ENCODE data around the gene SEMA7A.

SEMA7A gene

GRCh38 chr15:74384881-74385643 is 48.7 kb downstream of the SEMA7A start:
- DNase-seq: peak; percentile 56

GRCh38 chr15:74384566-74384880 is 49.2 kb downstream of the SEMA7A start:
- DNase-seq: no peak

DNA sequence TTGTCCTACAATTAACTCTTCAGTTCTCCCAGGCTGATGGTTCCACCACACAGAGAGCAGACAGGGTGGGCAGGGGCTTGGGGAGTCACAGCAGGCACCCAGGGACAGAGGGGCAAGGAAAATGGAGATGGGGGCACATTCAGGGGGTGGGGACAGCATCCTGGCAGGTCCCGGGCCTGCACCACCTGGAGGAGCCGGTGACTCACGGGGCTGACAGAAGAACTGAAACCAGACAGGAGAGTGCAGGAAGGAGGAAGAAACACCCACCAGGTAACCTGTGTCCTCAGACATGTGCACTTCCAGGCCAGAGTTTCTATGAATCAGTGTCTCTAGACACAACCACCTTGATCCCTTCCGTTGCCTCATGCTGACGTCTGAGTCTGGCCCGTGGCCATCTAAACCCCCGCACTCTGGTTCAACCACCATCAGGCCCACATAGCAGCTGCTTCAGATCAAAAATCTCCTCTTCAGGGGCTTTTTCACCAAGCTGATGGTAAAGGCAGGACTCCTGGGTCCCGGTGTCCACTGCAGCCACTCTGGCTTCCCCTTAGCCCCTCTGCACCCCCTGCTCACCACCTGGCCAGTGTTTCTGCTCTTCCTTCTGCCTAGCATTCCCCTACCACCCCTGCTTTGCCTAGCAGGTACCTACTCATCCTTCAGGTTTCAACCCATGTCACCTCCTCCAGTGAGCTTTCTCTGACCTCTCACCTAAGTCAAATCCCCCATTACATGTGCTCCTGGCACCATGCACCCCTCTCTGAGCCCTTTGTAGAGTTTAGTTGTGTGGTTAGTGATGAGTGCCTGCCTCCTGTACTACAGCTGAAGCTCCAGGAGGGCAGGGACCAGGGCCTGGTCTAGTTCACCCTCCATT is 49.8 kb downstream of the SEMA7A start:
- DNase-seq: peak; percentile 76

DNA sequence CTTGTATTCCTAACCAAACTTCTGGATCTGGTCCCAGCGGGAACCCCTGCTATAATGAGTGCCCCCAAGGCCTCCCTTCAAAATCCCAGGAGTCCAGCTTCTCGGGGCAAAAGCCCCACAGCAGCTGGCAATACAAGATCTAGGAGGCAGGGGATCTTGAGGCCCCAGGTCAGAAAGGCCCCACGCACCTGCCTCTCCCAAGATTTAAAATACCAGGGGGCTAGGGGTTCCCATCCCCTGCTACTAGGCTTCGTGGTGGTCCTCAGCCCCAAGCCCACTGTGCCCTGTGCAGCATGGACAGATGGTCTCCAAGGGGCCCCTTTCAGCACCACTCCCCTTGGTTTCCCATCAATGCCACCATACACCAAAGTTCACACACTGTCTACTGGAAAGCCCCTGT is 50.5 kb downstream of the SEMA7A start:
- no peak for DNase-seq

GRCh38 chr15:74382004-74382816 is 51.5 kb downstream of the SEMA7A start:
- peak; percentile 74 for DNase-seq

GRCh38 chr15:74381481-74381880 is 52.3 kb downstream of the SEMA7A start:
- DNase-seq: no peak

DNA sequence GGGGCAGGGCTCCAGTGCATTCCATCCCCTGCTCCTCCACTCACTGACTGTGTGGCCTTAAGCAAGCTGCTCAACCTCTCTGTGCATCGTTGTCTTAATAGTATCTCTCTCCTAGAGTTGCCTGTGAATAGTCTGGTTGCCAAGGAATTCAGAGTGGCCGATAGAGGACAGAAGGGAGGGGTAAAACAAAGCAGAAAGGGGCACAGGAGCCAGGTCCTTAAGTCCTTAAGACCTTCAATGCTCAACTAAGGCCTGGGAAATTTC is 52.6 kb downstream of the SEMA7A start:
- DNase-seq: no peak

GRCh38 chr15:74380361-74381189 is 53.2 kb downstream of the SEMA7A start:
- DNase-seq: no peak

- DNase-seq: peak; percentile 74
These were observed 54.9 kb downstream of the SEMA7A start for GRCh38 chr15:74378848-74379247.

- no peak for DNase-seq
These were observed 55.7 kb downstream of the SEMA7A start for GRCh38 chr15:74377831-74378766.

- DNase-seq: no peak
These were observed 56.8 kb downstream of the SEMA7A start for GRCh38 chr15:74376825-74377581.

DNA sequence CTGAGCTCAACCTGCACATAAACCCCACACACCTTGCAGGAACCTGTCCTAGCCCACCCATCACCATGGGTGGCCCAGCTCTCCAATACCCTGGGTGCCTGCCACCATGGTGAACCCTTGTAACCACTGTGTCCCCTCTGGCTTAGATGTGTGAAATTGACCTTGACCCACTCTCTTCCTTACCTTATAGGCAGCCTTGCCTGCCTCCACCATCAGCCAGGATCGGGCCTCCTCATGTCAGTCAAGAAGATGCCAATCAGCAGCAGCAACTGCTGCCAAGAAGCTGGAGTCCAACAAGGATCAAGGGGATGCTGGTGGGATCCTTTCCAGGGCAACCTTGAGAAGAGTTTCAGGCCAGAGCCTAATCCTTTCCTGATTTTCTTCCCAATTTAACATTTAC is 57.5 kb downstream of the SEMA7A start:
- DNase-seq: no peak

- peak; percentile 84 for DNase-seq
These were observed 58.5 kb downstream of the SEMA7A start for GRCh38 chr15:74375303-74375693.

DNA sequence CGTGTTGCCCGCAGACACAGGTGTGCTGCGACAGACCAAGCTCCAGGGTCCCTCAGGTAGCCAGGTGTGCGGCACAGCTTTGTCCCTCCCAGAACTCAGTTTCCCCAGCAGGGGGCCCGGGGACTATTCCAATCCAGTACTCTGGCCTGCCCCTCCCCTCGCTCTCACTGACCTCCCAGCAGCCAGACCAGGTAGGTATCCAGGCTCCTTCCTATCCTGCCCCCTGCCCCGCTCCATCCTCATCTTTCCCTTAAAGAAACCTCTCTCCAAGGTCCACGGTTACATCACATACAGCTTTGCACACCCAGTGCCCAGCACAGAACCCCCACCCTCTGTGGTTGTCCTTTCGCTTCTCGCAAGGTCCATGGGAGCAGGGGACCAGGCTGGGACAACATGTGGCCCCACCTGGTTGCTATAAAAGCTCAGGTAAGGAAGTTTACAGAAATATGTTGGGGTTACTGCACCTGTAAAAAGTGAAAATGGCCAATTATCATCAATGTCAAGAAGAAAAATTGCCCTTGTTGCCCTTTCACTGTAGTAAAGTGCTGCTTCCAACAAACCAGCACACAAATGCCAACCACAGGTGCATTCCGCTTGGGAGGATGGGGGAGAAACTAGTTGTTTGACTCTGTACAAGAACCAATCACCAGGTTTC is 59.0 kb downstream of the SEMA7A start:
- no peak for DNase-seq

DNA sequence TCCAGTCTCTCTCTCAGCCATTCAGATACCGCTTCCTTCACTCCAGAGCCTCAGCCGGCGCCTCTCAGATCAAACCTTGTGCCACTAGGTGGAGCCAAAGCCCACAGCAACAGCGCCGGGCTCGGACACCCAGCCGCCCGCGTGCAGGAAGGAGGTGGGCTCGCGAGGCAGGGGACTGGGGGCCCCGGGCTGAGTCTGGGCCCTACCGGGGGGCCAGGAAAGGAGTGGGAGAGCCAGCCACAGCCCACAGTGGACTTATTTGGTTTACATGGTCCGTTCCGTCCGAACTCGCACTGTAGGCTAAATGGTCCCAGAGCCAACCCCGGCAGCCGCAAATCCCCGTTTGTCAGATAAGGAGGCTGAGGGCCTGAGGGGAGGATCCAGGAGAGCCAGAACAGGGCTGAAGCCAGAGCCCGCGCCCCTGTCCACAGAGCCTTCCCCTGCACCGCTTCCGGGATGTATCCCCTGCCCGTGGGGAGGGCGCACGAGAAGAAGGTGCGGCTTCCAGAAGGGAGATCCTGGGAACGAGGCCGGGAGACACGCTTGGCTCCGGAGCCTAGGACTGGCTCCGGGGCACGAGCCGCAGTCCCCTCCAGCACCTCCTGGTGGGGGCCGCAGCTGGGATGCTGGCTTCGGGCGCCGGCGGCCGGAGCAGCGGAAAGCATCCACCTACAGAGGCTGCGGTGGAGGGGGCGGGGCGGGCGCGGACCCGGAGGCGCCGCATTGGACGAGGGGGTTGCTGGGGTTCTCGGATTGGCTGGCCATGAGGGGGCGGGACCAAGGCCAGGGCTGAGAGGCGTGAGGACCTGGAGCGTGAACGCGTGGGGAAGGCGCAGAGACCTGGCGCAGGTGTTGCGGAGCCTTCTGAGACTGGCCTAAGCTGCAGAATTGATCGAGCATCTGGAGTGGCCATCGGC is 59.8 kb downstream of the SEMA7A start:
- DNase-seq: peak; percentile 96

GRCh38 chr15:74373056-74373650 is 60.6 kb downstream of the SEMA7A start:
- DNase-seq: no peak

- no peak for DNase-seq
These were observed 63.3 kb downstream of the SEMA7A start for GRCh38 chr15:74370471-74370870.

GRCh38 chr15:74369756-74370155 is 64.0 kb downstream of the SEMA7A start:
- DNase-seq: no peak

All from stimulated activated CD4-positive, alpha-beta T cell treated with anti-CD3 and anti-CD28 coated beads, Interleukin-4, amount 100 ng/mL, for 1 hour (primary cell).